ENCODE results near the gene SIRPB1.

The SIRPB1 gene

DNA sequence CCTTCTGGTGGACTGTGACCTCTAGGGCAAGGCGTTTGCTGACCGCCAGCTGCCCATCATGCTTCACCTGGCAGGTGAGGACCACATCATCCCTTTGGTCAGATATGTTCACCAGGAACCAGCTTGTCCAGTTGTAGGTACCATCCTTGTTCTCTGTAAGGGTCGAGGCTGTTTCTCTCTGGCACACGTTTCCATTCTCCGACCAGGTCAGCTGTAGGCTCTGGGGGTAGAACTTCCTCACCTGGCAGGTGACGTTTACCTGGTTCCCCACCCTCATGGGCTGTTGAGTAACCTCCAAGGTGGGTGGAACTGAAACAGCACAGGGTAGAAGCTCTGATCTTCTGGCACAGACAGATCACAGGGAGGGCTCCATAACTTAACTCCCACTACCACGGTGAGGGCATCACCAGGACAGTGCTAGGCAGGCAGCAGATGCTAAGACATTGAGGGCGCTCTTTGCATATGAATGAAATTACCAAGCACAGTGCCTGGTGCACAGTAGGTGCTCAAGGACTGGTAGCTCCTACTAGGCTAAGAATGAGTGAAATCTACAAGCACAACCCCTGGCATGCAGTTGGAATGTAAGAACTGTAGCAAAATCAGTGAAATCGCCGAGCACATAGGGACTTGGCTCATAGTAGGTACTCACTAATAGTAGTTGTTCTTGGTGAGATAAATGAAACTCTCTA, 15.6 kb upstream of the SIRPB1 start:
- Histone ChIP-seq H3K9me3 (ENCODE audit: low read length) (no peaks in the 10 kb centered on the region), H3K36me3 (ENCODE audit: insufficient read depth, low read length) (no peaks in the 10 kb centered on the region), H3K27me3 (ENCODE audit: control insufficient read depth in 1 of 2, insufficient read depth in 2 of 2, low read length in 2 of 2) (no peaks in the 10 kb centered on the region), H3K4me1 (ENCODE audit: insufficient read depth, low read length) (no peaks in the 10 kb centered on the region), H3K4me3 (ENCODE audit: low read depth in 1 of 2, low read length in 2 of 2) (no peak overlapping the region), H3K9ac (ENCODE audit: low read length) (no peak overlapping the region), H3K27ac (ENCODE audit: low read depth, low read length) (no peak overlapping the region)

DNA sequence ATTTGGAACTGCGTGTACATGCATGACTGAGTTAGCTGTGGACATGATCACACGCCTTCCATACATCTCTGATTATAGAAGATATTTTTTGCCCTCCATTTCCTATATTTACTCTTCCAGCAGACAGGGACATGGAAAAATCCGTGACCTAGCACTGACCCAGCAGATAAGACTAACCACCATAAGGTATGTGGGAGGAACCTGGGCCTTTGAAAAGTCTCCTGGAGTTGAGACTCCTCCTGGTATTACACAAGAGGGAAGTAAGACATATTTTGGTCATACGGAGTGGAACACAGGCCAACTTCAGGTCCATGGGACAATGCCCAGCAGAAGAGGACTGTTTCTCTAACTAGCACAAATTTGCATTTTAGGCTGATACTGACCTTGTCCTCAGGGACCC, 13.7 kb upstream of the SIRPB1 start:
- H3K4me3 ChIP-seq (ENCODE audit: low read depth in 1 of 2, low read length in 2 of 2): no peak overlapping the region
- no peak overlapping the region for H3K9ac ChIP-seq (ENCODE audit: low read length)
- H3K27ac ChIP-seq (ENCODE audit: low read depth, low read length): no peak overlapping the region
- H3K36me3 ChIP-seq (ENCODE audit: insufficient read depth, low read length): no peaks in the 10 kb centered on the region
- no peaks in the 10 kb centered on the region for H3K27me3 ChIP-seq (ENCODE audit: control insufficient read depth in 1 of 2, insufficient read depth in 2 of 2, low read length in 2 of 2)
- H3K9me3 ChIP-seq (ENCODE audit: low read length): no peaks in the 10 kb centered on the region
- H3K4me1 ChIP-seq (ENCODE audit: insufficient read depth, low read length): no peaks in the 10 kb centered on the region

DNA sequence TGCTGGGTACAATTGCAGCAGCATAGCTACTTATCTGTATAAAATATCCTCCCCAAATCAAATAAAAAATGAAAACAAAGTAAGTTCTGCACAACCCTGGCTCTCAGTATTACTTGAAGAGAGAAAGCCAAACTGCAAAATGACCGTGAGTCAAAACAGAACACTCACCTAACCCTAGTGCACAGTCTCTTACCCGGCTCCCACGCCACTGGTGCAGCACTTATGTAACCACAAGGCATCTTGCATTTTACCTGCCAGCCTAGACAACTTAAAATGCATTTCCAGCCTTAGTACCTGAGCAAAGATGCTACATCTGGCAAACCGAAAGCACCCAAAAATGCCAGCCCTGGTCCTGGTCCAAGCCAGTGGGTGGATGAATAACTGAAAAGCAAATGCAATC, 12.4 kb upstream of the SIRPB1 start:
- no peaks in the 10 kb centered on the region for H3K9me3 ChIP-seq (ENCODE audit: low read length)
- H3K27ac ChIP-seq (ENCODE audit: low read depth, low read length): no peak overlapping the region

DNA sequence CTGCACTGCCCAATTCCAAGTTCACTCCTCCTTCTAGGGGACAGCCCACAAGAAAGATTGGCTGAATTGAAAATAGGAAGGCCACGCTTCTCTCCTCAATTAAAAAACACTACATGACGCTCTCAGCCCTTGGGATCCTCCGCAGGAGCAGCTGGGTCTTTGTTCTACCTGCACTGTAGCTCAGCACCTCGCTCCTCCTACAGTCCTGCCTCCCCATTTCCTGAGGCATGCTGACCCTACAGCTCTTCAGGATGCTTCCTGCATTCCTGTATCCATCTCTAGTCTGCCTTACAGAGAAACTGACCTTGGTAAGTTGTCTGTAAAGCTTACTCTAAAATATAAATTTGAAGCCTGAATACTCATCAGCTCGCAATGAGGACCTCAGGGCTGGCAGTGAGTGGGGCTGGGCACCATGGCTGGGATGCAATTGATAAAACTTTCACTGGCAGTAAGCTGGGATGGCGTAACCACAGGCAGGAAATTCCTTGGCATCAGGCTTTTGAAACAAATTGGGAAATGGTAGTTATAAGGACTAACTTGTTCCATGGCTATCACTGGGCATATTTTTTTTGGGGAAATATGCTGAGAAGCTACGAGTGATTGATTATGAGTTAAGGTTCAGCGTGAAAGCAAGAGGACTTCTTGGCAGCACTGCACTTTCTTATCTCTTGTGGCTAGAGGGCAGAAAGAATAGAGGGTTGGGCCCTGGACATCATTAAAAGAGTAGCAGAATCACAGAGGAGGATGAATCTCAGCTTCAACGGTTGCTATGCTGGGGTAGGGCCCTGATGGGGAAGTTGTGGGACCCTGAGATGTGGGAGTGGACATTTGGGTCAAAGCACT, 11.7 kb upstream of the SIRPB1 start:
- H3K4me1 ChIP-seq (ENCODE audit: insufficient read depth, low read length): no peaks in the 10 kb centered on the region
- H3K9me3 ChIP-seq (ENCODE audit: low read length): no peaks in the 10 kb centered on the region
- no peak overlapping the region for H3K27ac ChIP-seq (ENCODE audit: low read depth, low read length)
- H3K36me3 ChIP-seq (ENCODE audit: insufficient read depth, low read length): no peaks in the 10 kb centered on the region
- H3K27me3 ChIP-seq (ENCODE audit: control insufficient read depth in 1 of 2, insufficient read depth in 2 of 2, low read length in 2 of 2): no peaks in the 10 kb centered on the region
- no peak overlapping the region for H3K4me3 ChIP-seq (ENCODE audit: low read depth in 1 of 2, low read length in 2 of 2)
- H3K9ac ChIP-seq (ENCODE audit: low read length): no peak overlapping the region

More for the DNA sequence above, 12.4 kb upstream of the SIRPB1 start:
- no peak overlapping the region for H3K9ac ChIP-seq (ENCODE audit: low read length)
- no peaks in the 10 kb centered on the region for H3K36me3 ChIP-seq (ENCODE audit: insufficient read depth, low read length)
- no peaks in the 10 kb centered on the region for H3K4me1 ChIP-seq (ENCODE audit: insufficient read depth, low read length)
- no peak overlapping the region for H3K4me3 ChIP-seq (ENCODE audit: low read depth in 1 of 2, low read length in 2 of 2)
- H3K27me3 ChIP-seq (ENCODE audit: control insufficient read depth in 1 of 2, insufficient read depth in 2 of 2, low read length in 2 of 2): no peaks in the 10 kb centered on the region

DNA sequence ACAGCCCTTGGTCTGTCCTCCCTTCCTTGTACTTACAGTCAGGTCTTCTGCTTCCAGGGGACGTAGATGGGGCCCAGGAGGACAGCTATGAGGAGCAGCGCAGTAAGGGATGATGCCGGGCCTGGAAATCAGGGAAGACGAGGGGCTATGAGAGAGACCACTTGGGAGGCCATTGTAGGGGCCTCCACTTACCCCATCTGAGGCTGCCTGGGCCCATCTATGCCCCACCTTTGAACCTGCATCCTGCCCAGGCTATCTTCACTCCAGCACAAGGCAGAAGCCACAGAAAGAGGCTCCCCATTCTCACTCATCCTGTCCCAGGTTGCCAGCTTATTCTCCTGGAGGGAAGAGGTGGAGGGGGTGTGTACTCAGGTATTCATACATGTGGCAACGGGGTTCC, 10.4 kb upstream of the SIRPB1 start:
- no peak overlapping the region for H3K9ac ChIP-seq (ENCODE audit: low read length)
- no peak overlapping the region for H3K27ac ChIP-seq (ENCODE audit: low read depth, low read length)
- no peaks in the 10 kb centered on the region for H3K36me3 ChIP-seq (ENCODE audit: insufficient read depth, low read length)
- no peaks in the 10 kb centered on the region for H3K4me1 ChIP-seq (ENCODE audit: insufficient read depth, low read length)
- no peaks in the 10 kb centered on the region for H3K27me3 ChIP-seq (ENCODE audit: control insufficient read depth in 1 of 2, insufficient read depth in 2 of 2, low read length in 2 of 2)
- H3K9me3 ChIP-seq (ENCODE audit: low read length): no peaks in the 10 kb centered on the region
- no peak overlapping the region for H3K4me3 ChIP-seq (ENCODE audit: low read depth in 1 of 2, low read length in 2 of 2)

DNA sequence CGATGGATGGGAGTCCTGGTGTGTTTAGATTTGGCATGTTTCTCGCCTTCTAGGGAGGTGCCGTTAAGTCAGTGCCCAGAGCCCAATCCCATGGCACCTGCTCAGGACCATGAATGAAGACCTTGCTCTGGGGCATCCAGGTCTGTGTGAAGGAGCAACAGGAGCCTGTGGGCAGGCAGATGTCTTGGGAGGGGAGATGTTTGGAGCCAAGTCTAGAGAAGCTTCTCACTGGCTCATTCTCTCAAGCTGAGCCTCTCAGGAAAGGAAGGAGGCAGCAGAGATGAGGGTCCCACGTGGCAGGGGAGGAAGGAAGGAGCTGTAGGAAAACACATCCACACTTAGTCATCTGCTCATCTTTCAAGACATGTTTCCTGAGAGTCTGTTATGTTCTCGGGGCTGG, 9.5 kb upstream of the SIRPB1 start:
- Histone ChIP-seq H3K9me3 (ENCODE audit: low read length) (no peaks in the 10 kb centered on the region), H3K4me3 (ENCODE audit: low read depth in 1 of 2, low read length in 2 of 2) (no peak overlapping the region), H3K4me1 (ENCODE audit: insufficient read depth, low read length) (no peaks in the 10 kb centered on the region), H3K27me3 (ENCODE audit: control insufficient read depth in 1 of 2, insufficient read depth in 2 of 2, low read length in 2 of 2) (no peaks in the 10 kb centered on the region), H3K9ac (ENCODE audit: low read length) (no peak overlapping the region), H3K36me3 (ENCODE audit: insufficient read depth, low read length) (no peaks in the 10 kb centered on the region), H3K27ac (ENCODE audit: low read depth, low read length) (no peak overlapping the region)

DNA sequence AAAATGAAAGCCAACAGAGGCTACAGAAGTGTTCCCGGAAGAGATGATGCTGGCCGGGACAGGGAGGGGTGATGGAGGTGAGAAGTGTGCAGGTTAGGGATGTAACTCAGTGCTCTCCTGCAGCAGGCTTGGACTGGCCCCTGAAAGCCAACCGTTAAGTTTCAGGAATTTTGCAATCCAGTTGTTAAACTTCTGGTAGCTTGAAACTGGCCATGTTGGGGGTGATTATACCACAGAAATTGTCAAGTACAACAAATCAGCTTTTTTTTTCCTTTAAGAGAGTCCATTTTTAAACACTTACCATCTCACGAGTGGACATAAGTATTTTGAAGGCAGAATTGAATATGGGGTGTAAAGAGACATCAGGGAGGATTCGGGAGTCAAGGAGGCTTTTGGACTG, 8.8 kb upstream of the SIRPB1 start:
- Histone ChIP-seq H3K4me1 (ENCODE audit: insufficient read depth, low read length) (no peaks in the 10 kb centered on the region), H3K27ac (ENCODE audit: low read depth, low read length) (no peak overlapping the region), H3K9ac (ENCODE audit: low read length) (no peak overlapping the region), H3K9me3 (ENCODE audit: low read length) (no peaks in the 10 kb centered on the region), H3K36me3 (ENCODE audit: insufficient read depth, low read length) (no peaks in the 10 kb centered on the region), H3K4me3 (ENCODE audit: low read depth in 1 of 2, low read length in 2 of 2) (no peak overlapping the region), H3K27me3 (ENCODE audit: control insufficient read depth in 1 of 2, insufficient read depth in 2 of 2, low read length in 2 of 2) (no peaks in the 10 kb centered on the region)

DNA sequence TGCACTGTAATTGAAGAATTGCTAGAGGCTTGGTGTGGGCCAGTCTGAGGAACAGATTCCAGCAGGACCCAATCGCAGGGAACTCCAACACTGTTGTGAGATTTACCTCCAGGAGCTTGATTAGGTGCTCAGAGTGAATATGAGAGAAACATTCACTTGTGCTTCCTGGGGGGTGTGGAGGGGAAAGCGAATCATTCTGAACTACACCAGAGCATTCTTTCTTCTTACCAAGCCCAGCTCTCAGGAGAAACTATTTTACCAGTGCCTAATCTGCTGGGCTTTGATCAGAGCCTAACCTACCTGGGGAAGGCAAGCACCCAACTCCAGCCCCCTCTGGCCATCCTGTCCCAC, 7.4 kb upstream of the SIRPB1 start:
- H3K4me1 ChIP-seq (ENCODE audit: insufficient read depth, low read length): no peaks in the 10 kb centered on the region
- no peaks in the 10 kb centered on the region for H3K27me3 ChIP-seq (ENCODE audit: control insufficient read depth in 1 of 2, insufficient read depth in 2 of 2, low read length in 2 of 2)
- H3K9me3 ChIP-seq (ENCODE audit: low read length): no peaks in the 10 kb centered on the region
- no peak overlapping the region for H3K27ac ChIP-seq (ENCODE audit: low read depth, low read length)
- H3K4me3 ChIP-seq (ENCODE audit: low read depth in 1 of 2, low read length in 2 of 2): no peak overlapping the region
- H3K9ac ChIP-seq (ENCODE audit: low read length): no peak overlapping the region
- no peaks in the 10 kb centered on the region for H3K36me3 ChIP-seq (ENCODE audit: insufficient read depth, low read length)

DNA sequence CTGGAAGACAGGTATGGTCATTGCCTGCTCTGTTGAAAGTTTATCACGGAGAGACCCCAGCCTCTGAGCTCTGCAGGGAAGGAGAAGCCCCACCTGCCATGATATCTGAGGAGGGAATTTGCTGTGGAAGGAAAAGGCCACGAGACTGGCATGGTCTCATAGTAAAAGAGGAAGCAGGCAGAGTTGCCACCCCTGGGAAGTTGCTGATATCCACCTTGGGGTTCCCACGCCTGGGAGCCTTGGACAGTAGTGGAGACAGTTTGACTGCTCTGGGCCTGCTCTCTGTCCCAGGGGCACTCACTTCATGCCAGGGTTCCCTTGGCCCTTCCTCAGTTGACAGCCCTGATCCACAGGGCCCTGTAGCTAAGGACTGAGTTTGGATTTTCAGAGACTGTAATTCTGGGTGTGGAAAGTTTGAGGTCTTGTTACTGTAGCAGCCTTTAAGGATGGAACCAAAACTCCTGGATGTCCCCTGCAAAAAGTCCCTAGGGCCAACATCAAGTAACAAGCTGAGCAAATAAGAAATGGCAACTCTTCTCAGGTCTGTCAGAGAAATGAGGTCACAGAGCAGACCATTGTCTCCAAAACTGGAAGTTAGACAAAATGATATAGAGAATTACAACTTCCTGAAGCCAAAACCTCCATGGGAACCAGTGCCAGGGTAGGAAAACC, 6.9 kb upstream of the SIRPB1 start:
- Histone ChIP-seq H3K4me1 (ENCODE audit: insufficient read depth, low read length) (no peaks in the 10 kb centered on the region), H3K36me3 (ENCODE audit: insufficient read depth, low read length) (no peaks in the 10 kb centered on the region), H3K27me3 (ENCODE audit: control insufficient read depth in 1 of 2, insufficient read depth in 2 of 2, low read length in 2 of 2) (no peaks in the 10 kb centered on the region), H3K4me3 (ENCODE audit: low read depth in 1 of 2, low read length in 2 of 2) (no peak overlapping the region), H3K9me3 (ENCODE audit: low read length) (no peaks in the 10 kb centered on the region), H3K27ac (ENCODE audit: low read depth, low read length) (no peak overlapping the region), H3K9ac (ENCODE audit: low read length) (no peak overlapping the region)

DNA sequence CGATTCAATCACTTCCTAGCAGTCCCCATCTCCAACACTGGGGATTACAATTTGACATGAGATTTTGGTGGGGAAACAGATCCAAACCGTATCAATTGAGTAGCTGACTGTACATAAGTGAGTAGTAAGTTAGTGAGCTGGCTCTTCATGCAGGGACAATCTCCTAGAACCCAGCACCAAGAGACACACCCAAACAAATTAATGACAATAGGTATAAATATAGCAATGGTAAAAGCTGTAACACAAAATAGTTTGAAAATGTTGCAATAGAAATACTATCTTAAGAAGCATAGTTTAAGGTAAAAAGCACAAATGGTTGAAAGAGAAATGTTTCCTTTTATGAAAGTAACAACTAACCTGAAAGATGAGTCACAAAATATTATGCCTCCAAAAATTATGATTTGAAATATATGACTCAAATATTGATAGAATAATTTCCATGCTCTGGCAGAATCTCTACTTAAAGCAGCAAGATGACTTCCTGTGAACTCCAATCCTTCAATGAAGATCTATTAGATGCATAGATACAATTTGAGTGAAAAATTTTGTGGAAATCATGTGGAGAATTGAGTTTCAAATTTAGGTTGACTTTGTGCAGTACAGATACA, 5.4 kb upstream of the SIRPB1 start:
- Histone ChIP-seq H3K4me1 (ENCODE audit: insufficient read depth, low read length) (no peaks in the 10 kb centered on the region), H3K4me3 (ENCODE audit: low read depth in 1 of 2, low read length in 2 of 2) (no peak overlapping the region), H3K36me3 (ENCODE audit: insufficient read depth, low read length) (no peaks in the 10 kb centered on the region), H3K27ac (ENCODE audit: low read depth, low read length) (no peak overlapping the region), H3K9ac (ENCODE audit: low read length) (no peak overlapping the region), H3K27me3 (ENCODE audit: control insufficient read depth in 1 of 2, insufficient read depth in 2 of 2, low read length in 2 of 2) (no peaks in the 10 kb centered on the region), H3K9me3 (ENCODE audit: low read length) (no peaks in the 10 kb centered on the region)

DNA sequence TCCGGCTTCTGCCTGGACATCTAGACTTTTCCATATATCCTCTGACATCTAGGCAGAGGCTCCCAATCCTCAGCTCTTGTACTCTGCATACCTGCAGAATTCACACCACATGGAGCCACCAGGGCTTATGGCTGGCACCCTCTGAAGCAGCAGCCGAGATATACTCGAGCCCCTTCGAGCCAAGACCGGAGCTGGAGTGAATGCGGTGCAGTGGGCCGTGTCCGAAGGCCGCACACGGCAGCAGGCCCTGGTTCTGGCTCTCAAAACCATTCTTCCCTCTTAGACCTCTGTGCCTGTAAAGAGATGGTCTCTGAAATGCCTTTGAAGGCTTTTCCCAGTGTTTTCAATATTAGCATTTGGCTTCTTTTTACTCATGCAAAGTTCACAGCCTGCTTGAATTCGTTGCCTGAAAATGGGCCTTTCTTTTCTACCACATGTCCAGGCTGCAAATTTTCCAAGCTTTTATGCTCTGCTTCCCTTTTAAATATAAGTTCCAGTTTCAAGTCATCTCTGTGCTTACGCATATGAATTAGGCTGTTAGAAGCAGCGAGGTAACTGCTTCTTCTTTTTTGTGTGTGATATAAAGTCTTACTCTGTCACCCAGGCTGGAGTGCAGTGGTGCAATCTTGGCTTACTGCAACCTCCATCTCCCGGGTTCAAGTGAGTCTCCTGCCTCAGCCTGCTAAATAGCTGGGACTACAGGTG, 3.8 kb upstream of the SIRPB1 start:
- Histone ChIP-seq H3K4me3 (ENCODE audit: low read depth in 1 of 2, low read length in 2 of 2) (no peak overlapping the region), H3K27ac (ENCODE audit: low read depth, low read length) (no peak overlapping the region), H3K27me3 (ENCODE audit: control insufficient read depth in 1 of 2, insufficient read depth in 2 of 2, low read length in 2 of 2) (no peaks in the 10 kb centered on the region), H3K9ac (ENCODE audit: low read length) (no peak overlapping the region), H3K36me3 (ENCODE audit: insufficient read depth, low read length) (no peaks in the 10 kb centered on the region), H3K4me1 (ENCODE audit: insufficient read depth, low read length) (no peaks in the 10 kb centered on the region), H3K9me3 (ENCODE audit: low read length) (no peaks in the 10 kb centered on the region)
